CD14-positive monocyte (primary cell): ENCODE results near the gene BBS9. TPM values are rescaled to one million over a fixed set of nuclear protein-coding genes. Genes with fewer than 3 reads are reported as not detected.

Experiments
- DNase-seq, 3 donors: peaks; one replicate each; pipeline ENCODE4 v3.0.0-alpha.2; 2011 to 2022
- H2AFZ ChIP-seq: 2 replicates; pipeline ENCODE4 v1.6.0; 2012; ENCODE audit warnings: mild to moderate bottlenecking, low read depth, low read length, inconsistent platforms; ENCODE audit not compliant: insufficient read depth, poor library complexity, severe bottlenecking
- H3K27ac ChIP-seq, 2 donors: 1 replicate in 1 of 2; 2 replicates in 1 of 2; pipeline ENCODE4 v1.5.1; 2012 to 2013; ENCODE audit warnings: low read length in 2 of 2, control low read depth in 1 of 2, inconsistent platforms in 1 of 2, low read depth in 1 of 2, mild to moderate bottlenecking in 1 of 2
- H3K27me3 ChIP-seq, 2 donors: one replicate each; pipeline versions ENCODE4 v1.6.0 to v1.6.1; 2011 to 2013; ENCODE audit warnings: low read length in 2 of 2; ENCODE audit not compliant: control insufficient read depth in 2 of 2, insufficient read depth in 2 of 2
- H3K36me3 ChIP-seq, 2 donors: replicated peaks in 1 of 2; 1 replicate in 1 of 2; 2 replicates in 1 of 2; pipeline versions ENCODE4 v1.5.1 to v1.6.1; 2012 to 2013; ENCODE audit warnings: low read length in 2 of 2, control low read depth in 1 of 2, inconsistent platforms in 1 of 2, mild to moderate bottlenecking in 1 of 2; ENCODE audit not compliant: insufficient read depth in 2 of 2, control insufficient read depth in 1 of 2
- H3K4me1 ChIP-seq, 2 donors: 1 replicate in 1 of 2; 2 replicates in 1 of 2; pipeline versions ENCODE4 v1.5.1 to v1.6.1; 2012 to 2013; ENCODE audit warnings: low read length in 2 of 2, control low read depth in 1 of 2, inconsistent platforms in 1 of 2, mild to moderate bottlenecking in 1 of 2, moderate library complexity in 1 of 2; ENCODE audit not compliant: insufficient read depth in 2 of 2, control insufficient read depth in 1 of 2
- H3K4me2 ChIP-seq: replicated peaks from 2 replicates; pipeline ENCODE3; 2012; ENCODE audit warnings: low read length, moderate library complexity, mild to moderate bottlenecking; ENCODE audit not compliant: poor library complexity, severe bottlenecking; ENCODE audit errors: extremely low read depth
- H3K4me3 ChIP-seq, 3 experiments: fragments of 200-600 bp in 1 of 3; sonication (generic) in 1 of 3; replicated peaks in 1 of 3; 1 replicate in 2 of 3; 2 replicates in 1 of 3; pipeline ENCODE4 v1.5.1; 2011 to 2013; ENCODE audit warnings: low read length in 3 of 3, mild to moderate bottlenecking in 3 of 3, control low read depth in 2 of 3, low read depth in 2 of 3, inconsistent platforms in 1 of 3, moderate library complexity in 1 of 3
- H3K79me2 ChIP-seq: 2 replicates; pipeline ENCODE4 v1.6.0; 2012; ENCODE audit warnings: mild to moderate bottlenecking, control low read depth, inconsistent platforms, low read length, moderate library complexity; ENCODE audit not compliant: insufficient read depth
- H3K9ac ChIP-seq: 2 replicates; pipeline ENCODE4 v1.6.0; 2017; ENCODE audit warnings: low read length, mild to moderate bottlenecking; ENCODE audit not compliant: insufficient read depth, poor library complexity, severe bottlenecking
- H3K9me3 ChIP-seq, 2 donors: replicated peaks in 1 of 2; 1 replicate in 1 of 2; 2 replicates in 1 of 2; pipeline versions ENCODE4 v1.5.1 to v1.6.1; 2012 to 2013; ENCODE audit warnings: low read length in 2 of 2, control low read depth in 1 of 2; ENCODE audit not compliant: control insufficient read depth in 1 of 2, insufficient read depth in 1 of 2
- H4K20me1 ChIP-seq: 2 replicates; pipeline ENCODE4 v1.6.0; 2012; ENCODE audit warnings: mild to moderate bottlenecking, low read length, control low read depth, moderate library complexity; ENCODE audit not compliant: insufficient read depth
- H3K27ac Mint-ChIP-seq, 7 donors: one replicate each; pipeline ENCODE4 v1.8.0; 2020; ENCODE audit warnings: mild to moderate bottlenecking in 7 of 7, mixed read lengths in 7 of 7, moderate library complexity in 6 of 7, inconsistent platforms in 2 of 7
- H3K27me3 Mint-ChIP-seq, 3 donors: one replicate each; pipeline ENCODE4 v1.8.0; 2021 to 2022; ENCODE audit warnings: low read depth in 3 of 3, mild to moderate bottlenecking in 3 of 3, mixed read lengths in 3 of 3, moderate library complexity in 3 of 3, inconsistent platforms in 1 of 3
- H3K36me3 Mint-ChIP-seq, 2 donors: one replicate each; pipeline ENCODE4 v1.8.0; 2020; ENCODE audit warnings: mixed read lengths in 2 of 2, inconsistent platforms in 1 of 2, mild to moderate bottlenecking in 1 of 2
- H3K4me1 Mint-ChIP-seq: one replicate; pipeline ENCODE4 v1.8.0; 2020; ENCODE audit warnings: mild to moderate bottlenecking, mixed read lengths
- H3K4me3 Mint-ChIP-seq, 2 donors: one replicate each; pipeline ENCODE4 v1.8.0; 2020; ENCODE audit warnings: mild to moderate bottlenecking in 2 of 2, mixed read lengths in 2 of 2, moderate library complexity in 1 of 2
- H3K9me3 Mint-ChIP-seq, 7 donors: one replicate each; pipeline ENCODE4 v1.8.0; 2020 to 2022; ENCODE audit warnings: mixed read lengths in 7 of 7, mild to moderate bottlenecking in 6 of 7, moderate library complexity in 6 of 7, inconsistent platforms in 2 of 7
- WGBS: methylation state at CpG from one replicate; pipeline ENCODE4 v1.1.5; 2013; ENCODE audit warnings: missing lambda C conversion rate; ENCODE audit not compliant: insufficient coverage; 5-methylcytosine and 5-hydroxymethylcytosine counted together
- intact Hi-C, 2 donors: fragments of 100-400 bp; cut with micrococcal nuclease; formaldehyde crosslinking; loops; one replicate each; pipeline versions ENCODE4 v1.15.0 to v1.15.1; 2023
- polyA plus RNA-seq, 3 donors: library from polyadenylated mRNA; depleted of rRNA in 1 of 3; unstranded in 2 of 3; stranded (reverse) in 1 of 3; fragments of 300-500 nt in 2 of 3; fragments of >200 nt in 1 of 3; fragmentation: Illumina TruSeq in 2 of 3; gene quantifications; 1 replicate in 2 of 3; 2 replicates in 1 of 3; pipeline ENCODE4 v1.2.3, GENCODE V29; 2012 to 2021
- TF ChIP-seq, protein P1 (sequence below): fragments of 200-600 bp; IDR thresholded peaks from one replicate; pipeline ENCODE4 v1.8.0; 2022; ENCODE audit warnings: antibody characterized with exemption, mild to moderate bottlenecking

BBS9 gene
- polyA plus RNA-seq, 3 donors = 4.9 to 7.5 (median 6.8) TPM

GRCh38 chr7:33643530-33643929 is 514.2 kb downstream of the BBS9 start:
- H3K27ac ChIP-seq = no peak overlapping the region
- Mint-ChIP-seq H3K4me1 (peaks cover 8% of the 10 kb centered on the region), H3K27ac (no peak overlapping the region), H3K4me3 (no peak overlapping the region), H3K9me3 (peaks cover 0 to 4% (median 1%) of the 10 kb centered on the region in 7 donors), H3K36me3 (no peaks in the 10 kb centered on the region), H3K27me3 (peaks cover 0 to 3% (median 2%) of the 10 kb centered on the region in 3 donors)
- no peak for DNase-seq
- no peaks in the 10 kb centered on the region for H3K36me3 ChIP-seq
- H3K4me3 ChIP-seq = no peak overlapping the region
- H4K20me1 ChIP-seq = no peaks in the 10 kb centered on the region
- H3K9ac ChIP-seq = no peak overlapping the region
- H2AFZ ChIP-seq = no peak overlapping the region
- TF ChIP-seq, protein P1, sequence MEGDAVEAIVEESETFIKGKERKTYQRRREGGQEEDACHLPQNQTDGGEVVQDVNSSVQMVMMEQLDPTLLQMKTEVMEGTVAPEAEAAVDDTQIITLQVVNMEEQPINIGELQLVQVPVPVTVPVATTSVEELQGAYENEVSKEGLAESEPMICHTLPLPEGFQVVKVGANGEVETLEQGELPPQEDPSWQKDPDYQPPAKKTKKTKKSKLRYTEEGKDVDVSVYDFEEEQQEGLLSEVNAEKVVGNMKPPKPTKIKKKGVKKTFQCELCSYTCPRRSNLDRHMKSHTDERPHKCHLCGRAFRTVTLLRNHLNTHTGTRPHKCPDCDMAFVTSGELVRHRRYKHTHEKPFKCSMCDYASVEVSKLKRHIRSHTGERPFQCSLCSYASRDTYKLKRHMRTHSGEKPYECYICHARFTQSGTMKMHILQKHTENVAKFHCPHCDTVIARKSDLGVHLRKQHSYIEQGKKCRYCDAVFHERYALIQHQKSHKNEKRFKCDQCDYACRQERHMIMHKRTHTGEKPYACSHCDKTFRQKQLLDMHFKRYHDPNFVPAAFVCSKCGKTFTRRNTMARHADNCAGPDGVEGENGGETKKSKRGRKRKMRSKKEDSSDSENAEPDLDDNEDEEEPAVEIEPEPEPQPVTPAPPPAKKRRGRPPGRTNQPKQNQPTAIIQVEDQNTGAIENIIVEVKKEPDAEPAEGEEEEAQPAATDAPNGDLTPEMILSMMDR = no peak
- H3K9me3 ChIP-seq = no peaks in the 10 kb centered on the region
- intact Hi-C loops = no loop called here
- no peak overlapping the region for H3K4me2 ChIP-seq
- H3K79me2 ChIP-seq = no peaks in the 10 kb centered on the region
- H3K4me1 ChIP-seq = no peaks in the 10 kb centered on the region
- WGBS = 80% methylated on average over 1 of the region's 2 CpGs
- no peaks in the 10 kb centered on the region for H3K27me3 ChIP-seq

GRCh38 chr7:33644489-33644888 is 515.1 kb downstream of the BBS9 start:
- Histone ChIP-seq H3K36me3 (no peaks in the 10 kb centered on the region), H3K4me2 (no peak overlapping the region), H3K4me1 (no peaks in the 10 kb centered on the region), H3K9ac (no peak overlapping the region), H3K79me2 (no peaks in the 10 kb centered on the region), H3K27ac (no peak overlapping the region), H2AFZ (no peak overlapping the region), H3K4me3 (no peak overlapping the region), H3K9me3 (no peaks in the 10 kb centered on the region), H4K20me1 (no peaks in the 10 kb centered on the region), H3K27me3 (no peaks in the 10 kb centered on the region)
- Mint-ChIP-seq H3K4me1 (peaks cover 8% of the 10 kb centered on the region), H3K9me3 (peaks cover 0 to 4% (median 1%) of the 10 kb centered on the region in 7 donors), H3K27me3 (peaks cover 0 to 3% (median 2%) of the 10 kb centered on the region in 3 donors), H3K27ac (no peak overlapping the region), H3K36me3 (no peaks in the 10 kb centered on the region), H3K4me3 (no peak overlapping the region)
- TF ChIP-seq, protein P1 = no peak
- no peak for DNase-seq
- intact Hi-C loops = no loop called here
